GM06990 (cell line): ENCODE data around the gene ARHGAP26.

Experiments used
- DNase-seq: peaks from one replicate; pipeline ENCODE4 v3.0.0-alpha.2; 2011; ENCODE audit not compliant: insufficient read length; ENCODE audit errors: extremely low read depth
- H3K27me3 ChIP-seq: replicated peaks from 2 replicates; pipeline ENCODE4 v1.6.0; 2011; ENCODE audit warnings: low read length; ENCODE audit not compliant: control insufficient read depth, insufficient read depth
- H3K36me3 ChIP-seq: 2 replicates; pipeline ENCODE4 v1.5.1; 2011; ENCODE audit warnings: low read length; ENCODE audit not compliant: control insufficient read depth, insufficient read depth
- H3K4me3 ChIP-seq: replicated peaks from 2 replicates; pipeline ENCODE4 v1.5.1; 2011; ENCODE audit warnings: low read depth, mild to moderate bottlenecking, control low read depth, low read length
- TF ChIP-seq, protein P1 (sequence below): IDR thresholded peaks from 2 replicates; pipeline ENCODE4 v1.5.1; 2011; ENCODE audit warnings: low read length, control low read depth, mild to moderate bottlenecking, inconsistent platforms; ENCODE audit not compliant: insufficient read depth, poor library complexity, severe bottlenecking

The ARHGAP26 gene

DNA sequence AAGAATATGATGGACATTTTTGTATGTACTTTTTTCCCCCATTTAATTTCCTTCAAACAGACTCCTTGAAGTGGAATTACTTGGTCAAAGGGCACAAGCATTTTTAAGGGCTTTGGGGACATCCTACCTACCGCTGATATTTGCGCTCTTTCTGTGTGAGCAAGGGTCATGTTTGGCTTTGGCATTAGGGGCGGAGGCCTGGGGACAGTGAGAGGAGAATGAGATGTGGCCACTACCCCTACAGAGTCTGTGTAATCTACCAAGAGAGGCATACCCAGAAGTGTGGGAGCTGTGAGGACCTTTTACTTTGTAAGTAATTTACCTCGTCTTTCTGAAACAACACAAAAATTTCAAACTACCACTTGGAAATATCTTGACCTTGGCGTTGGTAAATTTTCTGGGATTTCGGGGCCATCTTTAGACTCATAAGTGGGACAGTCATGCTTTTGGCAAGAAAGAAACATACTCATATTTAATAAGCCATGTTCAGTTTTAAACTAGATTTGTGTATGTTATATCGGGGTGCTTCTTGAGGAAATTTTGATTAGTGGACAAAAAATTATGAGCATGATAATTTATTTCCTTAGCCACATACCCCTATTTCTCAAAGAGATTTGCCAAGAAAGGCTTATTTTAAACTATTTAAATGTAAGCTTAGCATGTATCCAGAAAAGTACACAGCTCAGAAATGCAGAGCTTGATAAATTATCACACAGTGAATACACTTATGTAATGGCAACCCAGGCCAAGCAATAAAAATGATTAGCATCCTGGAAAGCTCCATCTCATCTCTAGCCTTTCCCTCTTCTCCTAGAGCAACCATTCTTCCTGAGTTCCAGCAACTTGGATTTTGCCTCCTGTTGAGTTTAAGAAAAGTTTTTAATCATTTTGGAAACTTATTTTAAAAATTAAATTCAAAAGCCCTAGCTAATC lies 63.6 kb downstream of the ARHGAP26 start:
- DNase-seq, result no peak
- TF ChIP-seq, protein P1, sequence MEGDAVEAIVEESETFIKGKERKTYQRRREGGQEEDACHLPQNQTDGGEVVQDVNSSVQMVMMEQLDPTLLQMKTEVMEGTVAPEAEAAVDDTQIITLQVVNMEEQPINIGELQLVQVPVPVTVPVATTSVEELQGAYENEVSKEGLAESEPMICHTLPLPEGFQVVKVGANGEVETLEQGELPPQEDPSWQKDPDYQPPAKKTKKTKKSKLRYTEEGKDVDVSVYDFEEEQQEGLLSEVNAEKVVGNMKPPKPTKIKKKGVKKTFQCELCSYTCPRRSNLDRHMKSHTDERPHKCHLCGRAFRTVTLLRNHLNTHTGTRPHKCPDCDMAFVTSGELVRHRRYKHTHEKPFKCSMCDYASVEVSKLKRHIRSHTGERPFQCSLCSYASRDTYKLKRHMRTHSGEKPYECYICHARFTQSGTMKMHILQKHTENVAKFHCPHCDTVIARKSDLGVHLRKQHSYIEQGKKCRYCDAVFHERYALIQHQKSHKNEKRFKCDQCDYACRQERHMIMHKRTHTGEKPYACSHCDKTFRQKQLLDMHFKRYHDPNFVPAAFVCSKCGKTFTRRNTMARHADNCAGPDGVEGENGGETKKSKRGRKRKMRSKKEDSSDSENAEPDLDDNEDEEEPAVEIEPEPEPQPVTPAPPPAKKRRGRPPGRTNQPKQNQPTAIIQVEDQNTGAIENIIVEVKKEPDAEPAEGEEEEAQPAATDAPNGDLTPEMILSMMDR, result no peak
- Histone ChIP-seq H3K4me3 (no peak overlapping the region), H3K27me3 (no peaks in the 10 kb centered on the region), H3K36me3 (no peaks in the 10 kb centered on the region)

DNA sequence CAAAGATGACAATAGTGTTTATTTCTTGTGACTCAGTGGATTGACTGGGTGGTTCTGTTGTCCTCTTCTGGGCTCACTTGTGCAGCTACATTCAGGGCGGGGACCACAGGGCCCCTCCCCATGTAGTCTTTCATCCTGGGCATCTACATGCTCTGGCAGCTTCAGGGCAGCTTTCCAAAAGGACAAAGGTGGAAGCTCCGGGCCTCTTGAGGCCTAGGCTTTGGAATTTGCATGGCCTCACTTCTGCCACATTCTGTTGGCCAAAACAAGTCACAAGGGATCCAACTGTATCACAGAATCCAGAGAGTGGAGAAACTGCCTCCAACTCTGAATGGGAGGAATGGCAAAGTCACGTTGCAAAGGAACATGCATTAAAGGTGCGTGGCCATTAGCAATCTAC lies 64.3 kb downstream of the ARHGAP26 start:
- Histone ChIP-seq H3K27me3 (no peaks in the 10 kb centered on the region), H3K36me3 (no peaks in the 10 kb centered on the region), H3K4me3 (no peak overlapping the region)
- no peak for DNase-seq
- TF ChIP-seq, protein P1, result no peak

DNA sequence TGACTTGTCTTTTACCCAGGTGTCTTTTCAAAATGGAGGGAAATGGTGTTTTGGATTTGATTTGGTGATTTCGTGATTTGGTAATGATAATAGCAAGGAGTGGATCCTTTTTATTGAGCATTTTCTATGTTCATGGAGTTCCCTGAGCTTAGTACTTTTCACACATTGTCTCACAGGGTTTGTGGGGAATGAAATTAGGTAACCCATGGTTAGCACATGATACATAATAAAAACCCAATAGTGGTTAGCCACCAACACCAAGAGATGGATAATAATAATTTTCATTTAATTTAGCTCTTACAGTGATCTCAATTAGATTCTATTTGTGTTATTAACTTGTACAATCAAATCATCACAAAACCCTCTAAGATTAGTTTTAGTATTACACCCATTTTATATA lies 65.4 kb downstream of the ARHGAP26 start:
- Histone ChIP-seq H3K27me3 (no peaks in the 10 kb centered on the region), H3K36me3 (no peaks in the 10 kb centered on the region), H3K4me3 (no peak overlapping the region)
- TF ChIP-seq, protein P1, result no peak
- no peak for DNase-seq

DNA sequence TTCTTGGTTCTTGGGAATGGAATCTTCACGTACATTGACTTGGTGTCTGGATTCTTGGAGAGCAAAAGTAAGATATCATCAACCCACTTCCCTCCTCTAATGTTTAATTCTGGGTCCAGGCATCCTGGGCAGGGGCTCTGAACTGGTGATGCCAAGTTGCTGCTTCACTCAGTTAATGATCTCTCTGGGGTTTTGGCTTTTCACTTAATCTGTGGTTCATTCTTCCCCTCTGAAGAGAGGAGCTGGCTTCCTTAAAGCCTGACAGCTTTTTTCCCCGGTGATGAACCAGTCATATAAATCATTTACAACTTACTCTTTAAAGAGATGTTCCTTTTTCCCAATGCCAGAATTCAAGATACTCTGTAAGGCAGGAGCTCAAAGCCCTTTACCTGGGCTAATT lies 65.9 kb downstream of the ARHGAP26 start:
- TF ChIP-seq, protein P1, result no peak
- H3K4me3 ChIP-seq, result no peak overlapping the region

DNA sequence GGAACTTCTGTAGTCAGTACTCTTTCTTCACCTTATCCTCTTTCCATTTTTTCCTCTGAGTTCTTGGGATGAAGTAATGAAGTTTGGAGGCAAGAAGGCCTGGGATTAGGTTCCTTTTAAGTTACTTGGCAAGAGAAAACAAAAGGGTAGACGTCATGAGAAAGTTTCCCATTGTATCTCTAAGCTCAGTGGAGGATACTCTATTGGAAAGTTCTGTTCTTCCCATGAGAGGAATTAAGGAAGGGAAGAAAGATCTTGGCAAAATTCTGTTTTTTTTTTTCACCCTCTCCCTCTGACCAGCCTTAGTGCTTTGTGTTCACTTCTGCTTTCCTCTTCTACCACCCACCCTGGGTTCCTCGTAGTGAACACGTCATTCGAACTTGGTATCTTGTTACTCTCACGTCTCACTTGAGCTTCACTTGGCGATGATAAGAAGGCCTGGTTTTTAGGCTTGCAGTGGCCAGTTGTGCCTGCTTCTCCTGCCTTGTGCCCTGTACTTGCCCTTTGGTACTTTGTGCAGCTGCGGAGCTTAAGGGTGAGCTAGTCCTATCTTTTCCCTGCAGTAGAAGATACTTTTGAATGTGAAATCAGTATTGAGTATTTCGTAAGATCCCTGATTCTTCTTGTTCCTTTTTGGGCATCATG lies 67.0 kb downstream of the ARHGAP26 start:
- TF ChIP-seq, protein P1, result no peak
- H3K36me3 ChIP-seq, result no peaks in the 10 kb centered on the region
- DNase-seq, result no peak
- H3K27me3 ChIP-seq, result no peaks in the 10 kb centered on the region; the same call in 1 of the 2 replicates
- no peak overlapping the region for H3K4me3 ChIP-seq

More for the DNA sequence above, 65.9 kb downstream of the ARHGAP26 start:
- no peaks in the 10 kb centered on the region for H3K27me3 ChIP-seq
- H3K36me3 ChIP-seq, result no peaks in the 10 kb centered on the region
- no peak for DNase-seq
